Stomach (tissue), 4 donors: ENCODE measurements around the gene TH.

Source experiments
- POLR2AphosphoS5 ChIP-seq, 3 donors: sonication (generic); formaldehyde crosslinking; IDR thresholded peaks; one replicate each; pipeline ENCODE4 v1.6.1; 2016; ENCODE audit warnings: antibody characterized with exemption in 3 of 3
- TF ChIP-seq, protein P1 (sequence below), 7 experiments: fragments of 450-650 bp in 4 of 7; fragments of 200-600 bp in 3 of 7; sonication (generic) in 3 of 7; IDR thresholded peaks; one replicate each; pipeline ENCODE4 v1.5.1; 2016 to 2019; ENCODE audit warnings: antibody characterized with exemption in 7 of 7, control low read depth in 2 of 7, mild to moderate bottlenecking in 1 of 7

- TF ChIP-seq, protein P1, sequence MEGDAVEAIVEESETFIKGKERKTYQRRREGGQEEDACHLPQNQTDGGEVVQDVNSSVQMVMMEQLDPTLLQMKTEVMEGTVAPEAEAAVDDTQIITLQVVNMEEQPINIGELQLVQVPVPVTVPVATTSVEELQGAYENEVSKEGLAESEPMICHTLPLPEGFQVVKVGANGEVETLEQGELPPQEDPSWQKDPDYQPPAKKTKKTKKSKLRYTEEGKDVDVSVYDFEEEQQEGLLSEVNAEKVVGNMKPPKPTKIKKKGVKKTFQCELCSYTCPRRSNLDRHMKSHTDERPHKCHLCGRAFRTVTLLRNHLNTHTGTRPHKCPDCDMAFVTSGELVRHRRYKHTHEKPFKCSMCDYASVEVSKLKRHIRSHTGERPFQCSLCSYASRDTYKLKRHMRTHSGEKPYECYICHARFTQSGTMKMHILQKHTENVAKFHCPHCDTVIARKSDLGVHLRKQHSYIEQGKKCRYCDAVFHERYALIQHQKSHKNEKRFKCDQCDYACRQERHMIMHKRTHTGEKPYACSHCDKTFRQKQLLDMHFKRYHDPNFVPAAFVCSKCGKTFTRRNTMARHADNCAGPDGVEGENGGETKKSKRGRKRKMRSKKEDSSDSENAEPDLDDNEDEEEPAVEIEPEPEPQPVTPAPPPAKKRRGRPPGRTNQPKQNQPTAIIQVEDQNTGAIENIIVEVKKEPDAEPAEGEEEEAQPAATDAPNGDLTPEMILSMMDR (IDR thresholded peaks at IDR 0.05) = no peak
- TF ChIP-seq POLR2AphosphoS5 (IDR thresholded peaks at IDR 0.05) = no peak
Measured at GRCh38 chr11:2171591-2172003, at the start of gene TH.
